GM19324 (cell line): ENCODE data around the gene KLK1.
"Not testable (repeated sequence)": the region's sequence is repeated elsewhere in the genome, so short reads cannot be mapped to it uniquely, and the experiment has no call there.

Source experiments
- ATAC-seq: cut with Tn5 transposase; IDR thresholded peaks from one replicate; pipeline ENCODE4 v1.9.1; 2021; ENCODE audit warnings: mild to moderate bottlenecking, moderate library complexity; ENCODE audit not compliant: unreplicated experiment, low FRiP score

The KLK1 gene

GRCh38 chr19:50794074-50794875, 29.3 kb downstream of the KLK1 start:
- no peak for ATAC-seq

GRCh38 chr19:50793558-50794065, 30.0 kb downstream of the KLK1 start:
- no peak for ATAC-seq

GRCh38 chr19:50792272-50793250, 31.0 kb downstream of the KLK1 start:
- no peak for ATAC-seq

- no peak for ATAC-seq
Measured at GRCh38 chr19:50791594-50792271, 31.9 kb downstream of the KLK1 start.

GRCh38 chr19:50790922-50791467, 32.6 kb downstream of the KLK1 start:
- ATAC-seq = no peak

- ATAC-seq = no peak
Measured at GRCh38 chr19:50790396-50790795, 33.2 kb downstream of the KLK1 start, which contains the start of gene ACP4. TSS of gene ACP4 (plus strand) at chr19:50790415. CDS start at chr19:50790415, 0 bp downstream.

GRCh38 chr19:50785329-50785728, 38.3 kb downstream of the KLK1 start:
- no peak for ATAC-seq

GRCh38 chr19:50784710-50785109, 38.9 kb downstream of the KLK1 start:
- ATAC-seq = no peak

- not testable (repeated sequence) for ATAC-seq
Measured at GRCh38 chr19:50783848-50784152, 39.8 kb downstream of the KLK1 start.

GRCh38 chr19:50780753-50781435, 42.7 kb downstream of the KLK1 start:
- ATAC-seq = no peak

- ATAC-seq = no peak
Measured at GRCh38 chr19:50779504-50780457, 43.8 kb downstream of the KLK1 start.

- no peak for ATAC-seq
Measured at GRCh38 chr19:50778906-50779430, 44.6 kb downstream of the KLK1 start.

- no peak for ATAC-seq
Measured at GRCh38 chr19:50777830-50778303, 45.7 kb downstream of the KLK1 start.

GRCh38 chr19:50777261-50777660, 46.3 kb downstream of the KLK1 start:
- ATAC-seq = no peak

- no peak for ATAC-seq
Measured at GRCh38 chr19:50776131-50776530, 47.5 kb downstream of the KLK1 start.

- not testable (repeated sequence) for ATAC-seq
Measured at GRCh38 chr19:50773454-50773853, 50.1 kb downstream of the KLK1 start.

- ATAC-seq = not testable (repeated sequence)
Measured at GRCh38 chr19:50772912-50773311, 50.7 kb downstream of the KLK1 start.

GRCh38 chr19:50772476-50772875, 51.1 kb downstream of the KLK1 start:
- ATAC-seq = no peak
